OCI-LY1 (cell line): Measurements from ENCODE around the gene CCDC13.

Experiments used
- CTCF ChIP-seq: fragments of 200-600 bp; sonication (generic), shearing (Covaris generic); IDR thresholded peaks from 2 replicates; pipeline ENCODE4 v1.5.1; 2017; ENCODE audit warnings: mild to moderate bottlenecking, antibody characterized with exemption, low read length, moderate library complexity, mixed read lengths
- EZH2 ChIP-seq: fragments of 200-600 bp; sonication (generic), shearing (Covaris generic); IDR thresholded peaks from 2 replicates; pipeline ENCODE4 v1.8.0; 2017; ENCODE audit warnings: borderline replicate concordance, mixed run types, mild to moderate bottlenecking, antibody characterized with exemption, low read length, moderate library complexity, mixed read lengths

- TF ChIP-seq EZH2 (no peak), CTCF (no peak)
Measured at GRCh38 chr3:42736081-42736480, 37.0 kb downstream of the CCDC13 start.
